ENCODE results near the gene MBTPS1.

GRCh38 chr16:84045818-84046470 lies 70.8 kb downstream of the MBTPS1 start:
- TF ChIP-seq CTCF (IDR thresholded peaks at IDR 0.05; ENCODE audit: low read depth, low read length): no peak
- no peak for TF ChIP-seq EZH2phosphoT487 (IDR thresholded peaks at IDR 0.05; ENCODE audit: low read depth)
